Pancreas (tissue), 10 donors: ENCODE measurements around the gene CDK5RAP3. TPM values are rescaled to one million over a fixed set of nuclear protein-coding genes. Genes with fewer than 3 reads are reported as not detected.
A peak's percentile ranks its signal among the peaks of the same experiment; 100 is the strongest.

Experiments
- ATAC-seq, 4 donors: fragments of 200-7000 bp; cut with Tn5 transposase; one replicate each; pipeline versions ENCODE4 v1.8.0 to v1.9.1; 2020; ENCODE audit warnings: mild to moderate bottlenecking in 4 of 4, moderate library complexity in 4 of 4
- DNase-seq, 6 donors: peaks; one replicate each; pipeline ENCODE4 v3.0.0-alpha.2; 2020
- FAIRE-seq: peaks from 2 replicates; lab custom pipeline; 2012; peaks lifted over from hg19 to GRCh38; lab: Jason Lieb, UNC
- H3K27ac ChIP-seq, 4 donors: fragments of 200-600 bp; sonication (generic); 1 replicate in 3 of 4; 2 replicates in 1 of 4; pipeline versions ENCODE4 v1.5.0 to v1.8.0; 2020
- H3K27me3 ChIP-seq, 4 donors: fragments of 200-600 bp; one replicate each; pipeline ENCODE4 v1.8.0; 2021
- H3K36me3 ChIP-seq, 3 donors: fragments of 200-600 bp; sonication (generic) in 1 of 3; one replicate each; pipeline versions ENCODE4 v1.5.0 to v1.8.0; 2020 to 2021
- H3K4me1 ChIP-seq, 3 donors: fragments of 200-600 bp; one replicate each; pipeline ENCODE4 v1.8.0; 2021
- H3K4me3 ChIP-seq, 4 donors: fragments of 200-600 bp; sonication (generic) in 2 of 4; one replicate each; pipeline versions ENCODE4 v1.5.0 to v1.8.0; 2020 to 2021
- H3K9me3 ChIP-seq, 4 donors: fragments of 200-600 bp; one replicate each; pipeline ENCODE4 v1.8.0; 2021
- CTCF ChIP-seq, 4 donors: fragments of 200-600 bp; sonication (generic) in 3 of 4; IDR thresholded peaks; one replicate each; pipeline versions ENCODE4 v1.5.0 to v1.8.0; 2021; ENCODE audit warnings: antibody characterized with exemption in 4 of 4
- WGBS, 2 donors: extraction: QIAGEN DNeasy Blood & Tissue Kit; methylation state at CpG; one replicate each; pipeline ENCODE4 v1.1.7; 2013; 5-methylcytosine and 5-hydroxymethylcytosine counted together
- intact Hi-C, 3 donors: fragments of 100-400 bp; cut with DNase I; formaldehyde crosslinking; loops; one replicate each; pipeline versions ENCODE4 v1.11.1 to v1.14.2; 2022
- polyA plus RNA-seq, 2 donors: library from polyadenylated mRNA; stranded (reverse); fragments of 200-250 nt; gene quantifications; one replicate each; pipeline ENCODE4 v1.2.3, GENCODE V29; 2013
- total RNA-seq, 6 donors: library from RNA; stranded (reverse); fragmentation: NEBNext Ultra II Directional in 4 of 6; extraction: Animal tissue kit (Norgen Biotek cat#: 25700) in 4 of 6; gene quantifications; one replicate each; pipeline versions ENCODE4 v1.2.1 to v1.2.4, GENCODE V29; 2021 to 2023
- donor health status: healthy with polysubstance abuse.
- donor health status: DM: no; HTN: no; CAD: no; lungs with moderate emphysema.
- donor health status: DM: no; HTN: no; CAD: no.
- donor health status: control.
- donor health status: control.
- donor health status: Bipolar disorder and iron deficiency.
- donor health status: DM: yes; HTN: yes; CAD: no.
- donor health status: DM: no; HTN: no; CAD: no.
- donor health status: DM: no; HTN: no; CAD: no.
- donor health status: DM: yes; HTN: yes; CAD: no.

Gene CDK5RAP3
- total and polyA plus RNA-seq, 8 donors = 134 to 1,312 (median 185) TPM

- Histone ChIP-seq H3K27ac (no peak overlapping the region), H3K9me3 (no peaks in the 10 kb centered on the region), H3K27me3 (no peaks in the 10 kb centered on the region), H3K36me3 (peaks cover 3 to 96% (median 75%) of the 10 kb centered on the region in 3 donors), H3K4me3 (no peak overlapping the region), H3K4me1 (no peaks in the 10 kb centered on the region)
- peak in 1 of 6 donors; percentile 55 for DNase-seq
- 39 to 43% methylated on average over 7 of the region's 7 CpGs for WGBS, 2 donors
- FAIRE-seq = no peak
- intact Hi-C loops = loop anchor here in 1 of 3 donors (5.0 kb wide), 1 partner anchor 39 kb away; no protein-coding TSS in a partner anchor
- peak; percentile 19 to 53 (median 36) for TF ChIP-seq CTCF (IDR thresholded peaks at IDR 0.05)
- ATAC-seq = peak; percentile 50 to 77 (median 74)
Observed at GRCh38 chr17:47978324-47978723, 7.4 kb downstream of the CDK5RAP3 start.

DNA sequence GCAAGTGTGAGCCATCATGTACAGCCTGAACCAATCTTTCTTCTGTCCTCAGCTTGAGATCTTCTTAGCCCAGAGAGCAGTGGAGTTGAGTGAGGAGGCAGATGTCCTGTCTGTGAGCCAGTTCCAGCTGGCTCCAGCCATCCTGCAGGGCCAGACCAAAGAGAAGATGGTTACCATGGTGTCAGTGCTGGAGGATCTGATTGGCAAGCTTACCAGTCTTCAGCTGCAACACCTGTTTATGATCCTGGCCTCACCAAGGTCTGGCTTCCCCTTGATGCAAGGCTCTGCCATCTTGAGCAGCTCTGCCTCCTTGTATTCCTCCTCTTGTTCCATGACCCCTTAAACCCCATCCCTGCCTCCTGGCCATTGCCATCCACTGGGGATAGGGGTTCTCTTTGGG is 9.6 kb downstream of the CDK5RAP3 start:
- no peaks in the 10 kb centered on the region for H3K9me3 ChIP-seq
- H3K36me3 ChIP-seq = peaks cover 3 to 75% (median 58%) of the 10 kb centered on the region in 3 donors
- no peak overlapping the region for H3K4me3 ChIP-seq
- no peak overlapping the region for H3K27ac ChIP-seq
- no peaks in the 10 kb centered on the region for H3K27me3 ChIP-seq
- ATAC-seq (no peak), DNase-seq (no peak), FAIRE-seq (no peak)
- intact Hi-C loops = loop anchor here in 1 of 3 donors (5.0 kb wide), 1 partner anchor 37 kb away; no protein-coding TSS in a partner anchor
- no peak for TF ChIP-seq CTCF (IDR thresholded peaks at IDR 0.05)
- no peaks in the 10 kb centered on the region for H3K4me1 ChIP-seq

DNA sequence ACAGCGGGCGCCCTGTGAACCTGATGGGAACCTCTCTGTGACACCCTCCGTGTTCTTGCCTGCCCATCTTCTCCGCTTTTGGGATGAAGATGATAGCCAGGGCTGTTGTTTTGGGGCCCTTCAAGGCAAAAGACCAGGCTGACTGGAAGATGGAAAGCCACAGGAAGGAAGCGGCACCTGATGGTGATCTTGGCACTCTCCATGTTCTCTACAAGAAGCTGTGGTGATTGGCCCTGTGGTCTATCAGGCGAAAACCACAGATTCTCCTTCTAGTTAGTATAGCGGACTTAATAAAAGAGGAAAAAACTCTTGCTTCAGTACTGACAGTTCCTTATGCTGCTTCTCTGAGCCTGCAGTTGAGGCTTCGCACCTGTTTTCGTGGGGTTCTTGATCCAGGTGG is 10.5 kb downstream of the CDK5RAP3 start:
- ATAC-seq (peak in 1 of 4 donors; percentile 37), FAIRE-seq (no peak), DNase-seq (no peak)
- no peak for TF ChIP-seq CTCF (IDR thresholded peaks at IDR 0.05)
- Histone ChIP-seq H3K4me1 (no peaks in the 10 kb centered on the region), H3K9me3 (no peaks in the 10 kb centered on the region), H3K27me3 (no peaks in the 10 kb centered on the region), H3K36me3 (peaks cover 2 to 66% (median 49%) of the 10 kb centered on the region in 3 donors), H3K27ac (no peak overlapping the region), H3K4me3 (no peak overlapping the region)
- intact Hi-C loops = loop anchor here in 1 of 3 donors (5.0 kb wide), 1 partner anchor 36 kb away; no protein-coding TSS in a partner anchor
- 94 to 97% methylated on average over 9 of the region's 9 CpGs for WGBS, 2 donors

- FAIRE-seq (no peak), DNase-seq (no peak), ATAC-seq (no peak)
- Histone ChIP-seq H3K4me3 (no peak overlapping the region), H3K9me3 (no peaks in the 10 kb centered on the region), H3K36me3 (peaks cover 0 to 59% (median 42%) of the 10 kb centered on the region in 3 donors), H3K4me1 (peaks cover 0 to 2% (median 0%) of the 10 kb centered on the region in 3 donors), H3K27me3 (no peaks in the 10 kb centered on the region), H3K27ac (no peak overlapping the region)
- TF ChIP-seq CTCF (IDR thresholded peaks at IDR 0.05) = no peak
- WGBS, 2 donors = 52 to 59% methylated on average over 14 of the region's 14 CpGs
- intact Hi-C loops = loop anchor here in 1 of 3 donors (5.0 kb wide), 1 partner anchor 35 kb away; no protein-coding TSS in a partner anchor
Observed at GRCh38 chr17:47982091-47982617, 11.2 kb downstream of the CDK5RAP3 start.
